ENCODE data around the gene MAPKAPK3.

The MAPKAPK3 gene

DNA sequence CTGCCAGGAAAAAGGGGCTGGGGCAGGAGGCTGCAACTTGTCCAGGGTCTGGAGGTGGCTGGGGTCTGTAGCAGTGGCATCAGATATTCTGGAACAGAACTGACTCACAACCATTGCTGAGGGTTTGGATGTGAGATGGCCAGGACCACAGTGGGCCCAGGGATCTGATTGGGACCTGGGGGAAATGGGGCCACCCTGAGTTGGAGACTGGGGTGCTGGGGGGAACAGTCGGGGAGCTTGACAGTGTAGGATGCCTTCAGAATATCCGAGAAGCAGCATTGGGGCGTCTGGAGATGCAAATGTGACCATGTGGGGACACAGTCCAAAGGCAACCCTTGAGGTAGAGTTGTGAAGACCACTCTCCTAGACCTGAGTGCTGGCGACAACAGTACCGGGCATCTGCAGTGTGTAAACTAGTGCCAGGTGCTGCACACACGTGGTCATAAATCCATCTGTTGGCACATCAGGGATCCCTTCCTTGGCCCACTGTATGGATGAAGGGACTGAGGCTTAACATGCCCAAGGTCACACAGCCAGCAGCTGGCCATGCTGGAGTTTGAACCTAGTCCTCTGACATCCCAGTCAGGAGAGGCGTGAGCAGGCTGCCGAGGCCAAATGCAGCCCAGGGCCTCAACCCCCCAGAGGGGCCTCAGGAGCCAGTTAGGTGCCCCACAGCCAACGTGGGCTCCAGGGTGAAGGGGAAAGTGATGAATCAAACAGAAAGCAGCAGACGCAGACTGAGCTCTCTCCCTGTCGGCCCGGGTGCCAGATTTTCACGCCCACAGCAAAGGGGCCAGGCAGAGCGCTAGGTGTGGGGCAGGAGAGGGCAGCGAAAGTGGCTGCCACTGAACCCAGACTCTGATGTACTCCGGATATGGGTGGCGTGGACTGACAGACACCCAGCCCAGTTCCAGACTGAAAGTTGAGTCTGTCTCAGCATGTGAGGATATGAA, 28.9 kb upstream of the MAPKAPK3 start:
- no peaks in the 10 kb centered on the region for H3K27me3 ChIP-seq (ENCODE audit: control insufficient read depth, insufficient read depth, low read length)
- H3K4me1 ChIP-seq (ENCODE audit: control insufficient read depth, insufficient read depth, low read length), result no peaks in the 10 kb centered on the region; the same call in 1 of the 2 replicates
- H3K36me3 ChIP-seq (ENCODE audit: control insufficient read depth, insufficient read depth, low read length), result peaks cover 4% of the 10 kb centered on the region; the same call in 1 of the 2 replicates
- H3K9me3 ChIP-seq (ENCODE audit: control insufficient read depth, insufficient read depth, low read length), result no peaks in the 10 kb centered on the region
- H3K4me3 ChIP-seq (ENCODE audit: low read depth, low read length), result no peak overlapping the region
- no peak overlapping the region for H3K9ac ChIP-seq (ENCODE audit: low read depth, low read length)
- no peak overlapping the region for H3K27ac ChIP-seq (ENCODE audit: low read depth, low read length)

GRCh38 chr3:50588759-50589433, 28.1 kb upstream of the MAPKAPK3 start:
- no peaks in the 10 kb centered on the region for H3K27me3 ChIP-seq (ENCODE audit: control insufficient read depth, insufficient read depth, low read length)
- H3K4me3 ChIP-seq (ENCODE audit: low read depth, low read length), result no peak overlapping the region
- no peak overlapping the region for H3K27ac ChIP-seq (ENCODE audit: low read depth, low read length)
- H3K4me1 ChIP-seq (ENCODE audit: control insufficient read depth, insufficient read depth, low read length), result no peaks in the 10 kb centered on the region; the same call in 1 of the 2 replicates
- peaks cover 4% of the 10 kb centered on the region; the same call in 1 of the 2 replicates for H3K36me3 ChIP-seq (ENCODE audit: control insufficient read depth, insufficient read depth, low read length)
- no peaks in the 10 kb centered on the region for H3K9me3 ChIP-seq (ENCODE audit: control insufficient read depth, insufficient read depth, low read length)
- H3K9ac ChIP-seq (ENCODE audit: low read depth, low read length), result no peak overlapping the region

DNA sequence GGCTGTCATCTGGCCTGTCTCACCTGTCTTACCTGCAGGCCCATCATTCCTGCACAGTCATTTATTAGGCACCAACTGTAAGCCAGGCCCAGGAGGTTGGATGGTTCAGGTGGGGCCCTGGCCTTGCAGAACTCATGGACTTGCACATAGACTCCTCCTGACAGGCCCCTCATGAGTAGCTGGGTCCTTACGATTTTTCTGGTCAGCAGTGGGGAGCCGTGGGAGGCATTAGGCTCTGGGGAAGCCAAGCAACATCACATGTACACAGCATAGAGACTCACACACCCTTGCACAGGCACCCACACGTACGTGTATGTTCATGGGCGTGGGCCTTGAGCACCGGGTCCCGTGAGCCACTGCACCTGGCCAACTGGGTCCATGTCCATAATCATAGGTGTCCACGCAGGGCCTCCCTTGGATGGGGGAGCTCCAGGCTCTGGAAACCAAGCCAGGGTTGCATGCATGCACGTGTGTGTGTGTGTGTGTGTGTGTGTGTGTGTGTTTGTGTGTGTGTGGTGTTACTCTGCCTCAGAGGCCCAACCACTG, 25.7 kb upstream of the MAPKAPK3 start:
- H3K27me3 ChIP-seq (ENCODE audit: control insufficient read depth, insufficient read depth, low read length), result no peaks in the 10 kb centered on the region
- H3K4me1 ChIP-seq (ENCODE audit: control insufficient read depth, insufficient read depth, low read length), result no peaks in the 10 kb centered on the region; the same call in 1 of the 2 replicates
- H3K4me3 ChIP-seq (ENCODE audit: low read depth, low read length), result no peak overlapping the region
- H3K27ac ChIP-seq (ENCODE audit: low read depth, low read length), result no peak overlapping the region
- H3K9ac ChIP-seq (ENCODE audit: low read depth, low read length), result no peak overlapping the region
- H3K36me3 ChIP-seq (ENCODE audit: control insufficient read depth, insufficient read depth, low read length), result no peaks in the 10 kb centered on the region
- H3K9me3 ChIP-seq (ENCODE audit: control insufficient read depth, insufficient read depth, low read length), result no peaks in the 10 kb centered on the region

DNA sequence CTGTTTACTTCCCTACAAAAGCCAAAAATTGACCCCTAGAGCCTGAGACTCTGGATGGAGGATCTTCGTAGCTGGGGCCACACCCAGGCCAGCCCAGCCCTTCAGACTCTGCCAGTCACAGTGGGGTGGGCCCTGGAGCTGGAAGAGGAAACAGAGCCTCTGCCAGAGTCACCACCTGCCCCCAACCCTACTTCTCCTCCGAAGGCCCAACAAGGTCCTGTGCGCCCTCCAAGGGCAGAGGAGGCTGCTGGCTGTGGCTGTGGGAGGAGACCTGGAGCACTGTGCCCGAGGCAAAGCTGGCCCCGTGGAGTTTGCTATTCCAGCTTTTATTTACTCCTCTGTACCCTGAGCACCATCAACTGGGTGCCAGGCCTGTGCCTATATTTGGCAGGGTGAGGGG, 24.4 kb upstream of the MAPKAPK3 start:
- H3K27me3 ChIP-seq (ENCODE audit: control insufficient read depth, insufficient read depth, low read length), result no peaks in the 10 kb centered on the region
- H3K4me3 ChIP-seq (ENCODE audit: low read depth, low read length), result no peak overlapping the region
- no peaks in the 10 kb centered on the region; the same call in 1 of the 2 replicates for H3K4me1 ChIP-seq (ENCODE audit: control insufficient read depth, insufficient read depth, low read length)
- no peak overlapping the region for H3K27ac ChIP-seq (ENCODE audit: low read depth, low read length)
- no peak overlapping the region for H3K9ac ChIP-seq (ENCODE audit: low read depth, low read length)
- no peaks in the 10 kb centered on the region for H3K9me3 ChIP-seq (ENCODE audit: control insufficient read depth, insufficient read depth, low read length)
- no peaks in the 10 kb centered on the region for H3K36me3 ChIP-seq (ENCODE audit: control insufficient read depth, insufficient read depth, low read length)

DNA sequence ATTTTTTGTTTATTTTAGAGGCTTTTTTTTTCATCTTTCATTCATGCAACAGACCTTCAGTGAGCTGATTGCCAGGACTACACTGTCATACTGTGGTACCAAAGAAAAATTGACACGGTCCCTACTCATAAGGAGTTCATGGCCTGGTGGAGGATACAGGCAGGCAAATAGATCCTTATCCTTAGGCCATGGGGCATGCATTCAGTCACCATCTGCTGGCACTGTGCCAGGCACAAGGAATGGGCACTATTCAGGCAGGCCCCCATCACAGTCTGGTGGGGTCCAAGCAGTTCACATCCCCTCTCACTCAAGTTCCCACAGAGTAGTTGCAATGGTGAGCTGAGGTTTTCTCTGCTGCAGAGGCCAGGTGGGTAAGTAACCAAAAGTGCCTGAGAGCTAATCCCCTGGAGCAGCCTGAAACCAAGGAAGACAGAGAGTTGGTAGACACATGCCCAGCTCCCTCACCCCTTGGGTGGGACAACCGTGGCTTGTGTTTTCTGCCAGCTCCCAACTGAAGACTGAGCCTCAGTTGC, 22.6 kb upstream of the MAPKAPK3 start:
- no peaks in the 10 kb centered on the region; the same call in 1 of the 2 replicates for H3K4me1 ChIP-seq (ENCODE audit: control insufficient read depth, insufficient read depth, low read length)
- H3K9ac ChIP-seq (ENCODE audit: low read depth, low read length), result no peak overlapping the region
- no peaks in the 10 kb centered on the region for H3K9me3 ChIP-seq (ENCODE audit: control insufficient read depth, insufficient read depth, low read length)
- H3K27ac ChIP-seq (ENCODE audit: low read depth, low read length), result no peak overlapping the region
- no peaks in the 10 kb centered on the region for H3K36me3 ChIP-seq (ENCODE audit: control insufficient read depth, insufficient read depth, low read length)
- H3K27me3 ChIP-seq (ENCODE audit: control insufficient read depth, insufficient read depth, low read length), result no peaks in the 10 kb centered on the region
- H3K4me3 ChIP-seq (ENCODE audit: low read depth, low read length), result no peak overlapping the region

DNA sequence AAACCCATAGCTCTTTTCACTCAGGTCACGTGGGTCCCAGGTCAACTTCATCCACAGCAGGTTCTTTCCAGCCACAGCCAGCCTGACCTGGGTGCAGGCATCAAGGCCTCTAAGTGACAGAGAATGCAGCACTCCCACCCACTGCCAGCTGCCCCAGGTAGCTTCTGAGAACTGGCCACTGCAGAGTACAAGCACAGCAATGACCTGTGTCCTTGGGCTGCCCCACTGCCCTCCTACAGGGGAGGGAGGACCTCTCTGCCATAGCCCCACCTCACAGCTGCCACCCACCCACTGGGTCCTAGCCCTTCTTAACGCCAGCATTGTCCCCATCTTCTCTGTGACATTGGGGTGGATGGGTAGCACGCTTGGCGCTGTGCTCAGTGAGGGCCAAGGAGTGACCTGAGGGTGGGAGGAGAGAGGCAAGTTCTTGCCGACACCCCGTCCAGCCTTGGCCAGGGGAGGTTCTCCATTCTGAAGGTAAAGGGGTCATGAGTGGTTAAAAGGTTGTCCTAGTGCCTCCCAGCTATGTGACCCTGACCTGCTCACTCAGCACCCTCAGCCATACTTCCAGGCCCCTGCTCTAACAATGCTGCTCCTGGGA, 17.7 kb upstream of the MAPKAPK3 start:
- Histone ChIP-seq H3K9me3 (ENCODE audit: control insufficient read depth, insufficient read depth, low read length) (no peaks in the 10 kb centered on the region), H3K27me3 (ENCODE audit: control insufficient read depth, insufficient read depth, low read length) (no peaks in the 10 kb centered on the region), H3K4me3 (ENCODE audit: low read depth, low read length) (no peak overlapping the region), H3K27ac (ENCODE audit: low read depth, low read length) (no peak overlapping the region), H3K9ac (ENCODE audit: low read depth, low read length) (no peak overlapping the region), H3K36me3 (ENCODE audit: control insufficient read depth, insufficient read depth, low read length) (no peaks in the 10 kb centered on the region), H3K4me1 (ENCODE audit: control insufficient read depth, insufficient read depth, low read length) (no peaks in the 10 kb centered on the region)

- no peak overlapping the region for H3K27ac ChIP-seq (ENCODE audit: low read depth, low read length)
- no peak overlapping the region for H3K9ac ChIP-seq (ENCODE audit: low read depth, low read length)
- no peaks in the 10 kb centered on the region for H3K36me3 ChIP-seq (ENCODE audit: control insufficient read depth, insufficient read depth, low read length)
- H3K27me3 ChIP-seq (ENCODE audit: control insufficient read depth, insufficient read depth, low read length), result no peaks in the 10 kb centered on the region
- H3K4me1 ChIP-seq (ENCODE audit: control insufficient read depth, insufficient read depth, low read length), result no peaks in the 10 kb centered on the region
- H3K4me3 ChIP-seq (ENCODE audit: low read depth, low read length), result no peak overlapping the region
- H3K9me3 ChIP-seq (ENCODE audit: control insufficient read depth, insufficient read depth, low read length), result no peaks in the 10 kb centered on the region
Observed at GRCh38 chr3:50599716-50600118, 17.2 kb upstream of the MAPKAPK3 start.

- Histone ChIP-seq H3K27me3 (ENCODE audit: control insufficient read depth, insufficient read depth, low read length) (no peaks in the 10 kb centered on the region), H3K9me3 (ENCODE audit: control insufficient read depth, insufficient read depth, low read length) (no peaks in the 10 kb centered on the region), H3K36me3 (ENCODE audit: control insufficient read depth, insufficient read depth, low read length) (no peaks in the 10 kb centered on the region), H3K27ac (ENCODE audit: low read depth, low read length) (no peak overlapping the region), H3K4me3 (ENCODE audit: low read depth, low read length) (no peak overlapping the region), H3K9ac (ENCODE audit: low read depth, low read length) (no peak overlapping the region), H3K4me1 (ENCODE audit: control insufficient read depth, insufficient read depth, low read length) (no peaks in the 10 kb centered on the region)
Observed at GRCh38 chr3:50600141-50600753, 16.7 kb upstream of the MAPKAPK3 start.

- H3K4me3 ChIP-seq (ENCODE audit: low read depth, low read length), result no peak overlapping the region
Observed at GRCh38 chr3:50600841-50601591, 15.9 kb upstream of the MAPKAPK3 start.

More at GRCh38 chr3:50600841-50601591, 15.9 kb upstream of the MAPKAPK3 start:
- Histone ChIP-seq H3K9ac (ENCODE audit: low read depth, low read length) (no peak overlapping the region), H3K27ac (ENCODE audit: low read depth, low read length) (no peak overlapping the region), H3K4me1 (ENCODE audit: control insufficient read depth, insufficient read depth, low read length) (no peaks in the 10 kb centered on the region), H3K9me3 (ENCODE audit: control insufficient read depth, insufficient read depth, low read length) (no peaks in the 10 kb centered on the region), H3K36me3 (ENCODE audit: control insufficient read depth, insufficient read depth, low read length) (no peaks in the 10 kb centered on the region), H3K27me3 (ENCODE audit: control insufficient read depth, insufficient read depth, low read length) (no peaks in the 10 kb centered on the region)

Data from HUES48 (cell line).